NT2/D1 (cell line): ENCODE results near the gene USP17L13.
"Not testable (repeated sequence)": the region's sequence is repeated elsewhere in the genome, so short reads cannot be mapped to it uniquely, and the experiment has no call there.

ENCODE experiments used
- SUZ12 ChIP-seq: IDR thresholded peaks from 2 replicates; pipeline ENCODE4 v1.6.1; 2011; ENCODE audit not compliant: insufficient read length, insufficient read depth; ENCODE audit errors: extremely low read depth
- YY1 ChIP-seq: IDR thresholded peaks from 2 replicates; pipeline ENCODE4 v1.6.1; 2011; ENCODE audit not compliant: insufficient read length, insufficient read depth
- ZNF274 ChIP-seq: IDR thresholded peaks from 2 replicates; pipeline ENCODE4 v1.6.1; 2011; ENCODE audit warnings: mild to moderate bottlenecking, low read depth, low read length

- not testable (repeated sequence) for TF ChIP-seq ZNF274, YY1, SUZ12
These were observed 9.4 kb downstream of the USP17L13 start, which contains the start of gene USP17L15 for GRCh38 chr4:9234085-9234484.
